Osteoblast (primary cell): ENCODE data around the gene TRPM5. TPM values are rescaled to one million over a fixed set of nuclear protein-coding genes. Genes with fewer than 3 reads are reported as not detected.

Experiments used
- DNase-seq: peaks from one replicate; pipeline ENCODE4 v3.0.0; 2011; ENCODE audit warnings: low spot score, mixed read lengths; ENCODE audit not compliant: insufficient read length; ENCODE audit errors: missing footprints
- H2AFZ ChIP-seq: 2 replicates; pipeline ENCODE4 v1.6.0; 2011; ENCODE audit warnings: mild to moderate bottlenecking, low read length
- H3K27ac ChIP-seq: 2 replicates; pipeline ENCODE4 v1.5.1; 2011; ENCODE audit warnings: mild to moderate bottlenecking, low read depth, low read length, moderate library complexity
- H3K27me3 ChIP-seq: 2 replicates; pipeline ENCODE4 v1.6.0; 2012; ENCODE audit warnings: mild to moderate bottlenecking, control low read depth, inconsistent platforms, low read length, moderate library complexity; ENCODE audit not compliant: insufficient read depth
- H3K36me3 ChIP-seq: 2 replicates; pipeline ENCODE4 v1.5.1; 2011; ENCODE audit warnings: mild to moderate bottlenecking, low read length, control low read depth, moderate library complexity; ENCODE audit not compliant: insufficient read depth
- H3K4me1 ChIP-seq: 2 replicates; pipeline ENCODE4 v1.5.1; 2011; ENCODE audit warnings: mild to moderate bottlenecking, low read length, control low read depth, moderate library complexity; ENCODE audit not compliant: insufficient read depth
- H3K4me2 ChIP-seq: 2 replicates; pipeline ENCODE4 v1.6.0; 2011; ENCODE audit warnings: mild to moderate bottlenecking, low read length; ENCODE audit not compliant: insufficient read depth
- H3K4me3 ChIP-seq: fragments of 200-600 bp; sonication (generic); 3 replicates; pipeline ENCODE4 v1.5.1; 2012; ENCODE audit warnings: mild to moderate bottlenecking, low read length, inconsistent platforms; ENCODE audit not compliant: insufficient read depth
- H3K79me2 ChIP-seq: 2 replicates; pipeline ENCODE4 v1.6.0; 2012; ENCODE audit warnings: mild to moderate bottlenecking, low read length, control low read depth, inconsistent platforms; ENCODE audit not compliant: insufficient read depth
- H3K9me3 ChIP-seq: 2 replicates; pipeline ENCODE4 v1.5.1; 2011; ENCODE audit warnings: low read depth, low read length, control low read depth
- H4K20me1 ChIP-seq: 2 replicates; pipeline ENCODE4 v1.6.0; 2012; ENCODE audit warnings: mild to moderate bottlenecking, low read length, control low read depth; ENCODE audit not compliant: insufficient read depth
- CTCF ChIP-seq: IDR thresholded peaks from 2 replicates; pipeline ENCODE4 v1.5.1; 2011; ENCODE audit warnings: mild to moderate bottlenecking, low read depth, low read length, moderate library complexity; ENCODE audit errors: extremely low read depth
- total RNA-seq: library from RNA; depleted of rRNA; stranded (reverse); fragments of >200 nt; gene quantifications from 2 replicates; pipeline ENCODE4 v1.2.3, GENCODE V29; 2012

The TRPM5 gene
- total RNA-seq, 1 donor = not detected

GRCh38 chr11:2425506-2425905 is 18.8 kb downstream of the TRPM5 start:
- no peaks in the 10 kb centered on the region for H3K4me1 ChIP-seq
- no peak for TF ChIP-seq CTCF
- H3K27me3 ChIP-seq = no peaks in the 10 kb centered on the region
- H3K9me3 ChIP-seq = no peaks in the 10 kb centered on the region
- no peaks in the 10 kb centered on the region for H3K36me3 ChIP-seq
- H4K20me1 ChIP-seq = no peaks in the 10 kb centered on the region
- no peaks in the 10 kb centered on the region for H3K79me2 ChIP-seq
- H3K4me2 ChIP-seq = no peak overlapping the region
- no peak overlapping the region for H2AFZ ChIP-seq
- H3K27ac ChIP-seq = no peak overlapping the region
- no peak overlapping the region for H3K4me3 ChIP-seq
- no peak for DNase-seq

GRCh38 chr11:2424811-2425495 is 19.4 kb downstream of the TRPM5 start:
- no peak overlapping the region for H3K4me2 ChIP-seq
- H3K36me3 ChIP-seq = no peaks in the 10 kb centered on the region
- H3K79me2 ChIP-seq = no peaks in the 10 kb centered on the region
- DNase-seq = no peak
- H3K9me3 ChIP-seq = no peaks in the 10 kb centered on the region
- H2AFZ ChIP-seq = no peak overlapping the region
- no peak overlapping the region for H3K4me3 ChIP-seq
- no peaks in the 10 kb centered on the region for H4K20me1 ChIP-seq
- H3K4me1 ChIP-seq = no peaks in the 10 kb centered on the region
- H3K27me3 ChIP-seq = no peaks in the 10 kb centered on the region
- no peak overlapping the region for H3K27ac ChIP-seq
- TF ChIP-seq CTCF = no peak

- DNase-seq = no peak
- no peaks in the 10 kb centered on the region for H3K27me3 ChIP-seq
- no peak overlapping the region for H3K27ac ChIP-seq
- H3K4me1 ChIP-seq = no peaks in the 10 kb centered on the region
- no peaks in the 10 kb centered on the region for H4K20me1 ChIP-seq
- no peak overlapping the region for H3K4me3 ChIP-seq
- H3K9me3 ChIP-seq = no peaks in the 10 kb centered on the region
- no peaks in the 10 kb centered on the region for H3K36me3 ChIP-seq
- TF ChIP-seq CTCF = no peak
- H2AFZ ChIP-seq = no peak overlapping the region
- no peak overlapping the region for H3K4me2 ChIP-seq
- no peaks in the 10 kb centered on the region for H3K79me2 ChIP-seq
These were observed 20.9 kb downstream of the TRPM5 start for GRCh38 chr11:2423157-2424025.

- Histone ChIP-seq H3K4me2 (no peak overlapping the region), H3K27ac (no peak overlapping the region), H3K9me3 (no peaks in the 10 kb centered on the region), H3K79me2 (no peaks in the 10 kb centered on the region), H2AFZ (no peak overlapping the region), H3K4me3 (no peak overlapping the region), H3K36me3 (no peaks in the 10 kb centered on the region), H3K4me1 (no peaks in the 10 kb centered on the region), H3K27me3 (no peaks in the 10 kb centered on the region), H4K20me1 (no peaks in the 10 kb centered on the region)
- DNase-seq = no peak
- no peak for TF ChIP-seq CTCF
These were observed 21.7 kb downstream of the TRPM5 start for GRCh38 chr11:2422461-2423156.
